Measurements from ENCODE around the gene PLCB4.
"Not testable (repeated sequence)": the region's sequence is repeated elsewhere in the genome, so short reads cannot be mapped to it uniquely, and the experiment has no call there.

The PLCB4 gene

GRCh38 chr20:9043364-9043763, 25.5 kb upstream of the PLCB4 start:
- Histone ChIP-seq H3K27me3 (ENCODE audit: insufficient read depth, poor library complexity, severe bottlenecking) (no peaks in the 10 kb centered on the region), H3K4me3 (replicated peaks; ENCODE audit: insufficient read depth, low read length) (no peak overlapping the region), H3K27ac (replicated peaks) (no peak overlapping the region)
- no peak for DNase-seq (ENCODE audit: low read depth in 1 of 2, low spot score in 1 of 2)
- TF ChIP-seq SPI1 (IDR thresholded peaks at IDR 0.05; ENCODE audit: borderline replicate concordance, low read depth): no peak
- no peak for TF ChIP-seq REST (IDR thresholded peaks at IDR 0.05; ENCODE audit: insufficient replicate concordance, low read depth)
- TF ChIP-seq POLR2AphosphoS5 (IDR thresholded peaks at IDR 0.05; ENCODE audit: low read depth): no peak
- no peak for TF ChIP-seq CTCF (IDR thresholded peaks at IDR 0.05; ENCODE audit: insufficient read depth, low read length)
- TF ChIP-seq GABPA (IDR thresholded peaks at IDR 0.05; ENCODE audit: low read depth): no peak

- not testable (repeated sequence) for H3K27ac ChIP-seq (replicated peaks); H3K4me3 ChIP-seq (replicated peaks; ENCODE audit: insufficient read depth, low read length); H3K27me3 ChIP-seq (ENCODE audit: insufficient read depth, poor library complexity, severe bottlenecking); DNase-seq (ENCODE audit: low read depth in 1 of 2, low spot score in 1 of 2)
These were observed 21.0 kb upstream of the PLCB4 start for GRCh38 chr20:9047928-9048327.

- no peaks in the 10 kb centered on the region for H3K27me3 ChIP-seq (ENCODE audit: insufficient read depth, poor library complexity, severe bottlenecking)
- H3K4me3 ChIP-seq (replicated peaks; ENCODE audit: insufficient read depth, low read length): no peak overlapping the region
- no peak for TF ChIP-seq SPI1 (IDR thresholded peaks at IDR 0.05; ENCODE audit: borderline replicate concordance, low read depth)
- no peak for TF ChIP-seq GABPA (IDR thresholded peaks at IDR 0.05; ENCODE audit: low read depth)
- no peak for TF ChIP-seq POLR2AphosphoS5 (IDR thresholded peaks at IDR 0.05; ENCODE audit: low read depth)
- TF ChIP-seq REST (IDR thresholded peaks at IDR 0.05; ENCODE audit: insufficient replicate concordance, low read depth): no peak
- TF ChIP-seq CTCF (IDR thresholded peaks at IDR 0.05; ENCODE audit: insufficient read depth, low read length): no peak
- H3K27ac ChIP-seq (replicated peaks): no peak overlapping the region
- DNase-seq (ENCODE audit: low read depth in 1 of 2, low spot score in 1 of 2): no peak
These were observed 17.4 kb upstream of the PLCB4 start for GRCh38 chr20:9051508-9051907.

- no peak overlapping the region for H3K4me3 ChIP-seq (replicated peaks; ENCODE audit: insufficient read depth, low read length)
- TF ChIP-seq SPI1 (IDR thresholded peaks at IDR 0.05; ENCODE audit: borderline replicate concordance, low read depth): no peak
- no peak for TF ChIP-seq GABPA (IDR thresholded peaks at IDR 0.05; ENCODE audit: low read depth)
- no peak for TF ChIP-seq REST (IDR thresholded peaks at IDR 0.05; ENCODE audit: insufficient replicate concordance, low read depth)
- TF ChIP-seq CTCF (IDR thresholded peaks at IDR 0.05; ENCODE audit: insufficient read depth, low read length): no peak
- TF ChIP-seq POLR2AphosphoS5 (IDR thresholded peaks at IDR 0.05; ENCODE audit: low read depth): no peak
- no peak overlapping the region for H3K27ac ChIP-seq (replicated peaks)
- no peaks in the 10 kb centered on the region for H3K27me3 ChIP-seq (ENCODE audit: insufficient read depth, poor library complexity, severe bottlenecking)
- no peak for DNase-seq (ENCODE audit: low read depth in 1 of 2, low spot score in 1 of 2)
These were observed 16.8 kb upstream of the PLCB4 start for GRCh38 chr20:9052136-9052535.
